ENCODE data around the gene TMPRSS5.

DNA sequence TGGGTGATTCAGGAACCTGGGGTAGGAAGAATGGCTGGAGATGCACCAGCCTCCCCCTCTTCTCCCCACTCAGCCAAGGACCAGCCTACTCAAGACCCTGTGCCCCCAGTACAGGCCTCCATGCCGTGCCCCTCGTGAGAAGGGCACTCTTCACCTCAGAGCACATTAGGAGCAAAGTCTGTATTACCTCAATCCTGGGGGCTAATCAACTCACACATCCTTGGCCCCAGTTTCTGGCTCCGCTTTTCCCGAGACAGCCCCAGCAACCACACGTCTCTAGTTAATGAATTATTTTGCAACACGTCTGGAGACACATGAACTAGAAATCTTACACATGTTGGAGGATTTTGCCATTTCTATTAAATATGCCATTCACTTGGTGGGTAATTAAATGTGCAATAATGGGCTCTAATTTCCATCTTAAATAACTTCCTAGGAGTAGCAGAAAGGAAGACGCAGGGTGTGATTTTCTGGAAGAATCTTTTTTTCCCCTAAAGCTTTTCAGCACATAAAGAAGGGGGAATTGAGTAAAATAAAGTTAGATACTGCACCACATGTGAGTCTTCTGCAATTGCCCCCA lies 63.0 kb downstream of the TMPRSS5 start:
- TF ChIP-seq GATA2 (IDR thresholded peaks at IDR 0.05; ENCODE audit: low read depth, low read length) (no peak), GATA3 (IDR thresholded peaks at IDR 0.05; ENCODE audit: low read depth, low read length) (no peak)
